ENCODE measurements around the gene SIK3.

Gene SIK3

GRCh38 chr11:116931206-116931953 is 166.8 kb downstream of the SIK3 start:
- H3K4me3 ChIP-seq (ENCODE audit: low read depth, low read length) = no peak overlapping the region
- no peak for TF ChIP-seq CTCF (IDR thresholded peaks at IDR 0.05; ENCODE audit: low read depth, low read length)

- TF ChIP-seq CTCF (IDR thresholded peaks at IDR 0.05; ENCODE audit: low read depth, low read length) = no peak
- peak overlapping the region; percentile 32 for H3K4me3 ChIP-seq (ENCODE audit: low read depth, low read length)
Observed at GRCh38 chr11:116930586-116930985, 167.6 kb downstream of the SIK3 start.

- no peak for TF ChIP-seq CTCF (IDR thresholded peaks at IDR 0.05; ENCODE audit: low read depth, low read length)
- H3K4me3 ChIP-seq (ENCODE audit: low read depth, low read length) = peak overlapping the region; percentile 32
Observed at GRCh38 chr11:116930177-116930576, 168.1 kb downstream of the SIK3 start.

GRCh38 chr11:116929414-116930090 is 168.7 kb downstream of the SIK3 start:
- TF ChIP-seq CTCF (IDR thresholded peaks at IDR 0.05; ENCODE audit: low read depth, low read length) = no peak
- H3K4me3 ChIP-seq (ENCODE audit: low read depth, low read length) = peak overlapping the region; percentile 29; the same call in 1 of the 2 replicates

- no peak for TF ChIP-seq CTCF (IDR thresholded peaks at IDR 0.05; ENCODE audit: low read depth, low read length)
- H3K4me3 ChIP-seq (ENCODE audit: low read depth, low read length) = no peak overlapping the region
Observed at GRCh38 chr11:116928845-116929244, 169.4 kb downstream of the SIK3 start.

- no peak overlapping the region for H3K4me3 ChIP-seq (ENCODE audit: low read depth, low read length)
- no peak for TF ChIP-seq CTCF (IDR thresholded peaks at IDR 0.05; ENCODE audit: low read depth, low read length)
Observed at GRCh38 chr11:116928102-116928777, 170.0 kb downstream of the SIK3 start.

Measured in WI38 (cell line).